Midbrain (tissue), 1 donor: ENCODE results near the gene FAM3D.
"Not testable (repeated sequence)": the region's sequence is repeated elsewhere in the genome, so short reads cannot be mapped to it uniquely, and the experiment has no call there.

ENCODE experiments used
- DNase-seq: peaks from one replicate; lab custom pipeline; 2025; lab: John Stamatoyannopoulos, UW

Gene FAM3D, protein sequence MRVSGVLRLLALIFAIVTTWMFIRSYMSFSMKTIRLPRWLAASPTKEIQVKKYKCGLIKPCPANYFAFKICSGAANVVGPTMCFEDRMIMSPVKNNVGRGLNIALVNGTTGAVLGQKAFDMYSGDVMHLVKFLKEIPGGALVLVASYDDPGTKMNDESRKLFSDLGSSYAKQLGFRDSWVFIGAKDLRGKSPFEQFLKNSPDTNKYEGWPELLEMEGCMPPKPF

GRCh38 chr3:58666683-58667082, at the start of gene FAM3D:
FAM3D (minus strand) TSS chr3:58666774; CDS start chr3:58655563, 11,211 bp downstream.
- no peak for DNase-seq

DNA sequence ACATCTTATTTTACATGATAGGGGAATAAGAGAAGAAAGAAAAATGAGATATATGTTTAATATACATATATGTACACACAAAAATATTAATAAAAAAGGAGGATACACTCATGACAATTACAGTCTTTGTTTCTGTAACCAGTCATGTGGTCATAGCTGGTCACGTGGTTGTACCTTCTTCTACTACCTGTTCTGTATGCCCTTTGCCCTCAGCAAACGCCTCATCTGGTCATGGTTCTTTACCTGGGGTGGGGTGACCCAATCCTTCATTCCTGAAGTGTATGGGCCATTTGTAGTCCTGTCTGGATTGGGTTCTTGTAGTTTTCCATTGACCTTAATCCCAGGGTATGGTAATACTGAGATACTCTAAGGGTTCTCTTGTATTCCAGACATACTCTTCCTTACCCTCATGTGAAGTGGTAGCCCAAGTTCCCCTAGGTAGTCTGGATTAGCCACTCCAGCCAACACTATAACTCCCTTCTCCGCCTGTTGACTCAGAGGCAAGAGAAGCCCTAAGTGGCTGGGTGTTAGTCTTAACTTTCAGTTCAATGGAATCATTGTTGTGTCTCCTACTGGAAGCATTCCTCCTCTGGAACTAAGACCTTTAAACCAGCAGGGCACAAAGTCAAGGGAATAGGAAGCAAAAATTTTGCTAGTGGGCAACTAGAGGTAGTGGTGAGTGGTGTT, 47.3 kb upstream of the FAM3D start:
- no peak for DNase-seq

- DNase-seq = no peak
Observed at GRCh38 chr3:58711871-58712270, 45.3 kb upstream of the FAM3D start.

DNA sequence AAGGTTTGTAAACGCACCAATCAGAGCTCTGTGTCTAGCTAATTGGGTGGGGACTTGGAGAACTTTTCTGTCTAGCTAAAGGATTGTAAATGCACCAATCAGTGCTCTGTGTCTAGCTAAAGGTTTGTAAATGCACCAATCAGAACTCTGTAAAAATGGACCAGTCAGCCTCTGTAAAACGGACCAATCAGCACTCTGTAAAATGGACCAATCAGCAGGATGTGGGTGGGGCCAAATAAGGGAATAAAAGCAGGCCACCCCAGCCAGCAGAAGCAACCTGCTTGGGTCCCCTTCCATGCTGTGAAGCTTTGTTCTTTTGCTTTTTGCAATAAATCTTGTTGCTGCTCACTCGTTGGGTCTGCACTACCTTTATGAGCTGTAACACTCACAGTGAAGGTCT, 42.4 kb upstream of the FAM3D start:
- DNase-seq = not testable (repeated sequence)

DNA sequence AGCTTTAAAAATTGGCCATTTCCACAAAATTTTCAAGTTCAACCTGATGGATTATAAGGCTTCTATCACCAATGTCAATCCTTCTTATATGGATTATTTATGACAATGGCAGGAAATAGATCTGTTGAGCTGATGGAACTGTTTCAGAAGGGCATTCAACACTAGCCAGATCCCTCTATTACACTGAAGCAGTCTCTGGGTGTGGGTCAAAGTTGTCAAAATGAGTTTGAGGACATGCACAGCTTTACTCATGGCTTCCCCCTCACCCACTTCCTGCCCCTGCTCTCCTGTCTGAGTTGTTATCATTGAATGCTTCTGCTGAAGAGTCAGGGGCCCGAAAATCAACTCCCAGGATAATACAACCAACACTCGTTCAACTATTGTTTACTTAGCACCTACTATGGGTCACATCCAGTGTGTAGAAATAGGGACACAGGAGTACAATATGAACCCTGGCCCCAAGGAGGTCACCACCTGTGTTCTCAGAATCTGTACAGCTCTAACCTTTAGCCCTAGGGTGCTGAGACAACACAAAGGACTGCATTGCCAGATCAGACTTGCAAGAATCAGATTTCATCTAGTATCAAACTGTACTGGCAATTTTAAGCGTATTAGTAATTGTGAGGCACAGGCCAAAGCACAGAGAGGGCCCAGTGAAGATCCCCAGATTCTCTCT, 41.7 kb upstream of the FAM3D start:
- no peak for DNase-seq

DNA sequence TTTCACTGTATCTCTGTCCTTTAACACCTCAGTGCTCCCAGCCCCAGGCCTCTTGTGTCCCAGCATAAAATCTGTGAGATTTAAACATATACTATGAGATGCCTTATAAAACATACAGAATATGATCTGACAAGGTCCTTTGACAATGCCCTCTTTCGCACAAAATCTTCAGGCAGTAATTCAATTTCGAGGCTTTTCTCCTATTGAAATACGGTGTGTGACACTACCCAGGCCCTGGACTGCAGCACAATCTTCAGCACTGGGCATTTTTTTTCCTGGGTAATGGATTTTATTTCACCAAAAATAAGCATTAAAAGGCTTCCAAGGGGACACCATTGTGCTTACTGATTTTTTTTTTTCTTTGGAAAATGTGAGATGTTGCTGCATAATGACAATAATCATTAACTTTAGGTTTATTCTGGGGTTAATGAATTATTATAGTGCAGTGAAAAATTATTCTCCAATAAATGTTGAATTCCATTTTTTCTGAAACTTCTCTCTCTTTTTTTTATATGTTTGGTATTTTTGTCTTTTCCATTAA, 40.9 kb upstream of the FAM3D start:
- DNase-seq = no peak

- no peak for DNase-seq
Observed at GRCh38 chr3:58706395-58707167, 40.0 kb upstream of the FAM3D start.

DNA sequence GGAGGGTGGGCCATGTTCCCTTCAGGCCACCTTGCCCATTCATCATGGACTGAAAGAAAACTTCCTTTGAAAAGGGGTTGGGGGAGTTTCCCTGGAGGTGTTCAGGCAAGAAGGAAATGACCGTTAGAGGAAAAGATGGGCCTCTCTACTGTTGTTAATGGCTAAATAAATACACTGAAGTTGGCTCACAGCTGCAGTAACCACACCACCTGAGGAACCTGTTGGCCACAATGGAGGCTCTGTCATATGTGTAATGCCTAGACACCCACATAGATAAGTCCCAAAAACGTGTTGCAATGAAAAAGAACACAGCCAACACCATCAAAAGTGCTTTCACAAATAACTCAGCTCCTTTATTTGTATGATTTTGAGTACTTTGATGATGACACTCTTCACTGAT, 38.2 kb upstream of the FAM3D start:
- DNase-seq = no peak

DNA sequence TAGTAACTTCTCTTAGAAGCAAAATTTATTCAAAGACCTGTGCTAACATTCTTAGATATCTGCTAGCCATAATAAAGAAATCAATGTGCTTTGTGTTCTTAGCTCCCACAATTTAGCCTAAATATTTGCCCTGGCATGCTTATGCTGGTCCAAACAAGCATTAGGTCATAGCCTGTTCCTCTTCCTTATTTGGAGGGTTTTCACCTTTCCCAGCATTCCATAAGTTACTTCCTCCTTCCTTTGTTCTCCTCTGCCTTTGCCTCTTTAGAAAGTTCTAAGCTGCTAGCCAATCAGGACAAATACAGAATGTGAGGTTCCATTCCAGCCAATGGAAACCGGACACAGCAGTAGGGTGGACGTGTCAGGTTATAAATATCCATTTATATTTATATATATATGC, 37.7 kb upstream of the FAM3D start:
- DNase-seq = not testable (repeated sequence)

DNA sequence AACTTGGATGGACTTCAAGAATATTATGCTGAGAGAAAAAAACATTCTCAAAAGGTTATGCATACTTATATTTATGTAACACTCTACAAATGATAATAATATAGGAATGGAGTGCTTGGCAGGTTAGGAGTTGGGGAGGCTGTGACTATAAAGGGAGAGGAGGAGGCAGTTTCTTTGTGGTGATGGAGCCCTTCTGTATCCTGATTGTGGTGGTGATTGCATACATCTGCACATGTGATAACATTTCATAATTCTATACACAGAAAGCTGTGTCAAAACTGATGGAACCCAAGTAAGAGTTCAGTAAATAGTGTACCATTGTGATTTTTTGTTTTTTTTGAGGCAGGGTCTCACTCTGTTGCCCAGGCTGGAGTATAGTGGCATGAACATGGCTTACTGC, 31.7 kb upstream of the FAM3D start:
- DNase-seq = no peak

DNA sequence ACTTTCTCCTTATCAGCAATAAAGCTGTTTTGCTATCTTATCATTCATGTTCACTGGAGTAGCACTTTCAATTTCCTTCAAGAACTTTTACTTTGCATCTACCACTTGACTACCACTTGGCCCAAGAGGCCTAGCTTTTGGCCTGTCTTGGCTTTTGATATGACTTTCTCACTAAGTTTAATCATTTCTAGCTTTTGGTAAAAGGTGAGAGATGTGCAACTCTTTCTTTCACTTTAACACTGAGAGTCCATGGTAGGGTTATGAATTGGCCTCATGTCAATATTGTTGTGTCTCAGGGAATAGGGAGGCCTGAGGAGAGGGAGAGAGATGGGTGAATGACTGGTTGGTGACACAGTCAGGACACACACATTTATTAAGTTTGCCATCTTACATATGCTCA, 31.0 kb upstream of the FAM3D start:
- DNase-seq = no peak

- DNase-seq = not testable (repeated sequence)
Observed at GRCh38 chr3:58696813-58697212, 30.2 kb upstream of the FAM3D start.

GRCh38 chr3:58696093-58696492, 29.5 kb upstream of the FAM3D start:
- no peak for DNase-seq

GRCh38 chr3:58695284-58695683, 28.7 kb upstream of the FAM3D start:
- DNase-seq = not testable (repeated sequence)

DNA sequence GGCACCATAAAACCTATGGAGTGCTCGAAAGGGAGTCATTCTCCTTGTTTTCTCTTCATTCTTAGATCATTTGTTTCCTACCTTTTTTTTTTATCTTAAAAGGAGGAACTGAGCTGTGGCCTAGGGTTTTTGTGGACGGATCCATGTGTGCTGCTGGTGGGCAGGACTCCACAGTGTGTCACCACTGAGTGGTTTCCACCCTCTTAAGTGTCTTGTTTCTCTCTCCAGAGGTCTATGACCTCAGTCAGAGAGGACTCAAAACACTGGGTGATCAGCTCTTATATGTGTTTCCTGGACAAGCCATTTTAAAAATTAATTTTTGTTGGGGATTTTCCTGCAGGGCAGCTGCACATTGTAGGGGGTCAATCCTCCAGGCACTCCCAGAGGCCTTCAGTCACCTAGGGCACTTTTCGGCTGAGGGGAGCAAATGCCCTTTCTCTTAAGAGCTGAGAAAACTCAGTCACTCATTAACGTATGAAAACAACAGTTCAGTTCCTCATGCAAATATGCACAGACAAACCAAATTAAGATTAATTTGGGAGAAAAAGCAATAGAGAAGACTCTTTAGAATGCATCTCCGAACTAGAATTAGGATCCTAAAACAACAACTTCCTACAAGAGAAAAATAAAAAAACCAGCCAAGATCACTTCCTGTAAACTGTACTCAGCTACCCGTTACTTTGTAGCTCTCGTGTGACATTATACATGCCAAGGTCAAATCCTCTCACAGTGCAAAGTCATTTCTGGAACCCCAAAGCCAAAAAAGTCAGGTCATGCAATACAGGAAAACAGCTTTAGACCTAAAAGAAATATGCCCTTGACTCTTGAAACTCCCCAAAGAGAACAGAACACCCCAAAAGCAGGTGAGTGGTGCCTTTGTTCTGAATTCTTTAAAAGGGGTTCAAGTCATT, 27.6 kb upstream of the FAM3D start:
- no peak for DNase-seq

GRCh38 chr3:58692484-58692883, 25.9 kb upstream of the FAM3D start:
- no peak for DNase-seq

DNA sequence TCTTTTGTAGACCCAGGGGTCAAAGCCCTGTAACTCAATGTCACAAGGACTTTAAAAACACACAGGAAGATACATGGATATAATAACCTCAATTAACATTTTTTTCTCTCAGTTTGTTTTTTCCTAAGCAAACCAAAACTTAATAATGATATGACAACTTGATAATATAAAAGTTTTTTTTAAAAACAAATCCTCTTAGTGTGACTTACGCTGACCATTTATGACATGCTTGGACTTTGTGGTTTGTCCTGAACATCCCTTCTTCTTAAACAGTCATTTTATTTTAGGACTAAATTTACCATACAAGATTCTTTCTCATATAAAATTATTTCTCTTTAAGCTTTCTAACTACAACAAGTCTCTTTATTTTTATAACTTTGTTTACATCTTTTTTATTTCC, 25.4 kb upstream of the FAM3D start:
- no peak for DNase-seq

DNA sequence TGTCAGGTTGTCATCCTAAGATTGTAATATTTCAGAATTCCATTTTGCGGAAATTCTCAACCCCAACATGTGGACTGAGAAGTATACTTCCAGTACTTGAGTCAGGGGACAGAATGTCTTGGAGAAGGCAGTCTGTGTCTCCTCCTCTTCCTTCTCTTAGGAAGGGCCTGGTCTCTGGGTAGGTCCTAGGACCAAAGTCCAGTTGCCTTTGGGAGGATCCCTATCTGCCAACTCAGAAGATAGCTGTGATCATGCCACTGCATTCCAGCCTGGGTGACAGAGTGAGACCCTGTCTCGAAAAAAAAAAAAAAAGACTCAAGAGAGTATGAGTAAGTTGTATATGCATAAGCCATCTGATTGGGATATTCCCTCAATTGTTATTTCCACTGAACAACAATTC, 23.9 kb upstream of the FAM3D start:
- no peak for DNase-seq

DNA sequence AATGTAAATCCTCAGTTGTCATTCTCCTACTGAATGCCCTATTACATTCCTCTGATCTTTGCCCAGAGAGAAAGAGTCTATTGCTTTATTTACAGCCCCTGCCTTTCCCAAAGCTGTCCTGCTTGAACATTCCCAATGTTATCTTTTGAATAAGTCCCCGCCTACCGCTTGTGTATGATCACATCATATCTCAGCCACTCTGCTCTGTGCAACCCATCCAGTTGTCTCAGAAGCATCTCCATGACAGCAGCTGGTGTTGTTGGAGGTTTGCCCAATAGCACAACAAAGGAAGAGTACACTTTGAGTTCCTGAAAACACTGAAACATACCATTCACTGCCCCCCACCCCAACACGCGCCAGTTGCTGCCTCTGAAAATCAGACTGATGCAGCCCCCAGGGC, 22.0 kb upstream of the FAM3D start:
- no peak for DNase-seq

DNA sequence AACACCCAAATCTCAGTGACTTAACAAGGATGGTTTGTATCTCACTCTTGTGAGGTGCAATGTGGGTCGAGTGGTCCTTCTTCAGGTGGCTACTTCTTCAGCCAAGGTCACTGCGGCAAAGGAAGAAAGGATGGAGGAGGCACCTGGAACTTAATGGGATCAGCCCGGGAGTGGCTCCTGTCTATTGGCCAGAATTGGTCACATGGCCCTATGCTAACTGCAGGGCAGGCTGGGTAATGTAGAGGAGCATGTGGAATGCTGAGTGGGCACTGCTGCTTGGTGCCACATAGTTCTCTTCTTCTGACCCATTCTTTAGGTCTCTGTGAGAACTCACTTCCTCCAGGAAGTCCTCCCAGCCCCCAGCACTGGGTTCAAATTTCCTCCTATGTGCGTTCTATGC, 20.3 kb upstream of the FAM3D start:
- no peak for DNase-seq

DNA sequence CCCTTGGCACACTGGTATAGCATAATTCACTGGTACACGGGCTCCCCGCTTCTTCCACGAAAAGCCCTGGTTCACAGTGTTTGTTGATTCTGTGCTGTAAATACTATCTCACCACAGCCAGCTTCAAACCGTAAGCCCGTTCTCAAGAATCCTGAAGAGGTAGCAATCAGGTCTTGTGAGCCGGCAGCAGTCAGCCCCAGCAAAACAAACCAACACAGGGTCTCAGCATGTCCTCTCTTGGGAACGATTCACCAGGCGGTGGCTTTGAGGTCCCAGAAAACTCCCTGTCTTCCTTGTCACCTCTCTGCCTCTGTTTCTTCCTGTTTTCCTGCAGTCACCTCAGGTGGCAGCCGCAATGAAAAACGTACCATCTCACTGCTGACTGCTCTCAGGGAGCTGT, 19.1 kb upstream of the FAM3D start:
- DNase-seq = no peak
